Stimulated activated CD4-positive, alpha-beta T cell treated with anti-CD3 and anti-CD28 coated beads, Interleukin-2, amount 100 ng/mL, for 4 hours (primary cell): ENCODE results near the gene ACTR10.

ENCODE experiments used
- DNase-seq: peaks from one replicate; pipeline ENCODE4 v3.0.0-alpha.2; 2020; ENCODE audit warnings: low read depth

The ACTR10 gene

GRCh38 chr14:58199726-58200479 lies at the start of gene ACTR10:
ACTR10 (plus strand) TSS chr14:58200149; CDS start chr14:58200218, 69 bp downstream.
- peak; percentile 81 for DNase-seq

GRCh38 chr14:58150243-58150805 lies 49.6 kb upstream of the ACTR10 start:
- DNase-seq, result no peak

- DNase-seq, result no peak
These were observed 48.6 kb upstream of the ACTR10 start for GRCh38 chr14:58151133-58152013.

GRCh38 chr14:58152014-58152857 lies 47.7 kb upstream of the ACTR10 start, which contains the start of gene ARMH4:
ARMH4 (minus strand) TSS chr14:58152213; CDS start chr14:58139358, 12,855 bp downstream.
- peak; percentile 56 for DNase-seq

- DNase-seq, result no peak
These were observed 39.4 kb upstream of the ACTR10 start for GRCh38 chr14:58160561-58160960.

GRCh38 chr14:58166005-58166983 lies 33.7 kb upstream of the ACTR10 start:
- peak; percentile 60 for DNase-seq

GRCh38 chr14:58167057-58167456 lies 32.9 kb upstream of the ACTR10 start:
- DNase-seq, result no peak

- no peak for DNase-seq
These were observed 32.1 kb upstream of the ACTR10 start for GRCh38 chr14:58167891-58168290.

GRCh38 chr14:58171090-58171489 lies 28.9 kb upstream of the ACTR10 start:
- peak; percentile 41 for DNase-seq

- DNase-seq, result no peak
These were observed 22.8 kb upstream of the ACTR10 start for GRCh38 chr14:58177125-58177524.

GRCh38 chr14:58189176-58189575 lies 10.8 kb upstream of the ACTR10 start:
- DNase-seq, result no peak

- DNase-seq, result no peak
These were observed 8.0 kb upstream of the ACTR10 start for GRCh38 chr14:58191763-58192601.

- DNase-seq, result no peak
These were observed 6.4 kb upstream of the ACTR10 start for GRCh38 chr14:58193542-58193941.

- DNase-seq, result no peak
These were observed 3.8 kb upstream of the ACTR10 start for GRCh38 chr14:58196198-58196597.

- no peak for DNase-seq
These were observed 1.9 kb upstream of the ACTR10 start for GRCh38 chr14:58198086-58198485.

GRCh38 chr14:58200480-58200841 lies 512 bp downstream of the ACTR10 start:
- DNase-seq, result no peak

GRCh38 chr14:58200846-58201245 lies 897 bp downstream of the ACTR10 start:
- DNase-seq, result no peak

- DNase-seq, result no peak
These were observed 13.2 kb downstream of the ACTR10 start for GRCh38 chr14:58213176-58213575.

- no peak for DNase-seq
These were observed 15.4 kb downstream of the ACTR10 start for GRCh38 chr14:58215191-58215914.
